GM23248 (cell line): ENCODE measurements around the gene OR2T11. TPM values are rescaled to one million over a fixed set of nuclear protein-coding genes. Genes with fewer than 3 reads are reported as not detected.
A peak's percentile ranks its signal among the peaks of the same experiment; 100 is the strongest.

Experiments used
- DNase-seq: peaks from one replicate; pipeline ENCODE4 v3.0.0-alpha.2; 2015
- H2AFZ ChIP-seq: fragments of 200-600 bp; sonication (generic); 2 replicates; pipeline ENCODE4 v1.6.1; 2016; ENCODE audit warnings: antibody characterized with exemption
- H3F3A ChIP-seq: fragments of 200-600 bp; sonication (generic); 2 replicates; pipeline ENCODE4 v1.6.1; 2016; ENCODE audit warnings: mild to moderate bottlenecking, antibody characterized with exemption, mixed run types; ENCODE audit not compliant: insufficient read depth
- H3K27ac ChIP-seq: fragments of 200-600 bp; sonication (generic); 2 replicates; pipeline ENCODE4 v1.5.1; 2016; ENCODE audit warnings: mild to moderate bottlenecking
- H3K27me3 ChIP-seq: fragments of 200-600 bp; sonication (generic); replicated peaks from 2 replicates; pipeline ENCODE4 v1.6.1; 2016; ENCODE audit warnings: mild to moderate bottlenecking; ENCODE audit not compliant: insufficient read depth
- H3K36me3 ChIP-seq: fragments of 200-600 bp; sonication (generic); 2 replicates; pipeline ENCODE4 v1.6.1; 2016; ENCODE audit warnings: low read depth, mild to moderate bottlenecking
- H3K4me1 ChIP-seq: fragments of 200-600 bp; sonication (generic); 2 replicates; pipeline ENCODE4 v1.6.1; 2016; ENCODE audit warnings: mild to moderate bottlenecking; ENCODE audit not compliant: insufficient read depth
- H3K4me2 ChIP-seq: fragments of 200-600 bp; sonication (generic); one replicate; pipeline ENCODE4 v1.6.1; 2016; ENCODE audit warnings: mild to moderate bottlenecking; ENCODE audit not compliant: unreplicated experiment
- H3K4me3 ChIP-seq: fragments of 200-600 bp; sonication (generic); 2 replicates; pipeline ENCODE4 v1.5.1; 2016; ENCODE audit warnings: mild to moderate bottlenecking
- H3K79me2 ChIP-seq: fragments of 200-600 bp; sonication (generic); 2 replicates; pipeline ENCODE4 v1.6.1; 2016; ENCODE audit warnings: mild to moderate bottlenecking; ENCODE audit not compliant: insufficient read depth
- H3K9ac ChIP-seq: fragments of 200-600 bp; sonication (generic); 2 replicates; pipeline ENCODE4 v1.6.1; 2016; ENCODE audit warnings: mild to moderate bottlenecking
- H3K9me2 ChIP-seq: fragments of 200-600 bp; sonication (generic); 2 replicates; pipeline ENCODE4 v1.6.1; 2016; ENCODE audit warnings: mixed run types, mild to moderate bottlenecking, moderate library complexity; ENCODE audit not compliant: insufficient read depth
- H3K9me3 ChIP-seq: fragments of 200-600 bp; sonication (generic); one replicate; pipeline ENCODE4 v1.6.1; 2017; ENCODE audit warnings: low read depth
- H4K20me1 ChIP-seq: fragments of 200-600 bp; sonication (generic); 2 replicates; pipeline ENCODE4 v1.6.0; 2016; ENCODE audit not compliant: insufficient read depth
- EZH2 ChIP-seq: fragments of 200-600 bp; sonication (generic); IDR thresholded peaks from 2 replicates; pipeline ENCODE4 v1.6.1; 2018; ENCODE audit warnings: antibody characterized with exemption, mild to moderate bottlenecking; ENCODE audit not compliant: insufficient read depth, poor library complexity, severe bottlenecking
- EZH2phosphoT487 ChIP-seq: fragments of 200-600 bp; sonication (generic); IDR thresholded peaks from 2 replicates; pipeline ENCODE4 v1.6.1; 2018; ENCODE audit warnings: antibody characterized with exemption, moderate library complexity, mild to moderate bottlenecking, low read depth; ENCODE audit not compliant: insufficient read depth
- whole genome bisulfite sequencing, 2 experiments: methylation state at CpG; one replicate each; pipeline ENCODE4 v1.1.6; 2015 to 2017; ENCODE audit warnings: low lambda C conversion rate in 2 of 2, low coverage in 1 of 2; ENCODE audit errors: missing lambda C conversion rate in 2 of 2; 5-methylcytosine and 5-hydroxymethylcytosine counted together
- in situ Hi-C: fragments of 300-500 bp; cut with MboI; formaldehyde crosslinking; loops from 2 replicates; pipeline ENCODE4 v1.15.0; 2020
- polyA plus RNA-seq: library from polyadenylated mRNA; unstranded; fragments of >200 nt; fragmentation: Nextera tagmentation; extraction: Ambion mirVana; gene quantifications from 2 replicates; pipeline ENCODE4 v1.2.1, GENCODE V29; 2016
- total RNA-seq: library from RNA; depleted of rRNA; stranded (reverse); fragments of >200 nt; shearing (Covaris generic); gene quantifications from 2 replicates; pipeline ENCODE4 v1.2.3, GENCODE V29; 2014

The OR2T11 gene
- total and polyA plus RNA-seq, 2 experiments from 2014 or later, result not detected

DNA sequence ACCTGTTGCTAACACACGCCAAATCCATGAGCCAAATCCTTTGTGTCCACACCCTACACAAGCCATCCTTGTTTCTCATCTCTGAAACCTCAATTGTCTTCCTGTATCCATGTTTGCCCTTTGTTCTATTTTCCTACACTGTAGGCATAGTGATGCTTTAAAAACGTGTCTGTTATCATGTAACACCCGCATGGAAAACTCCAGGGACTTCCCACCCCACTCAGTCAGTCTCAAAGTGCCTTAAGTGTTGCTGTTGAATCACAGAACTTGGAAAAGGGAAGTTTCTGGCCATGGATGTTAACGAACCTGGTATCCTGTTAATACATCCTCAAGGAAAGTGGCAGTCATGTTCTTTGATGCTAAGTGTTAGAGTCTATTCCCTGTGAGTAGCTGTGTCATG is 9.7 kb downstream of the OR2T11 start:
- H3K36me3 ChIP-seq, result no peaks in the 10 kb centered on the region
- H3K27ac ChIP-seq, result no peak overlapping the region
- H3K4me2 ChIP-seq, result no peak overlapping the region
- 17 to 22% methylated on average over 4 of the region's 4 CpGs for WGBS, 2 experiments
- H3F3A ChIP-seq, result no peaks in the 10 kb centered on the region
- no peaks in the 10 kb centered on the region for H3K79me2 ChIP-seq
- no peaks in the 10 kb centered on the region for H3K9me2 ChIP-seq
- no peaks in the 10 kb centered on the region for H4K20me1 ChIP-seq
- no peaks in the 10 kb centered on the region for H3K27me3 ChIP-seq
- no peak for TF ChIP-seq EZH2phosphoT487
- no peak for TF ChIP-seq EZH2
- no peak overlapping the region for H3K9ac ChIP-seq
- no peak overlapping the region for H3K4me3 ChIP-seq
- no peaks in the 10 kb centered on the region for H3K4me1 ChIP-seq
- H3K9me3 ChIP-seq, result no peaks in the 10 kb centered on the region
- H2AFZ ChIP-seq, result no peak overlapping the region
- in situ Hi-C loops, result no loop called here
- DNase-seq, result no peak

- H3F3A ChIP-seq, result no peaks in the 10 kb centered on the region
- H3K79me2 ChIP-seq, result no peaks in the 10 kb centered on the region
- H3K4me1 ChIP-seq, result no peaks in the 10 kb centered on the region
- H3K4me3 ChIP-seq, result no peak overlapping the region
- no peaks in the 10 kb centered on the region for H3K36me3 ChIP-seq
- no peak overlapping the region for H3K9ac ChIP-seq
- no peak for TF ChIP-seq EZH2
- TF ChIP-seq EZH2phosphoT487, result no peak
- no peak overlapping the region for H3K4me2 ChIP-seq
- H3K27ac ChIP-seq, result no peak overlapping the region
- no peak overlapping the region for H2AFZ ChIP-seq
- no peaks in the 10 kb centered on the region for H4K20me1 ChIP-seq
- 48 to 55% methylated on average over 4 of the region's 4 CpGs for WGBS, 2 experiments
- H3K9me3 ChIP-seq, result no peaks in the 10 kb centered on the region
- no peaks in the 10 kb centered on the region for H3K9me2 ChIP-seq
- DNase-seq, result peak; percentile 63
- in situ Hi-C loops, result no loop called here
- no peaks in the 10 kb centered on the region for H3K27me3 ChIP-seq
Observed at GRCh38 chr1:248622570-248623001, 12.3 kb downstream of the OR2T11 start.

GRCh38 chr1:248621770-248622169 is 13.1 kb downstream of the OR2T11 start:
- Histone ChIP-seq H3K79me2 (no peaks in the 10 kb centered on the region), H3F3A (no peaks in the 10 kb centered on the region), H3K36me3 (no peaks in the 10 kb centered on the region), H3K4me3 (no peak overlapping the region), H3K9me3 (no peaks in the 10 kb centered on the region), H3K27ac (no peak overlapping the region), H3K4me2 (no peak overlapping the region), H3K9me2 (no peaks in the 10 kb centered on the region), H2AFZ (no peak overlapping the region), H3K27me3 (no peaks in the 10 kb centered on the region), H3K9ac (no peak overlapping the region), H4K20me1 (no peaks in the 10 kb centered on the region), H3K4me1 (no peaks in the 10 kb centered on the region)
- no peak for DNase-seq
- in situ Hi-C loops, result no loop called here
- WGBS, 2 experiments, result 41 to 49% methylated on average over 7 of the region's 7 CpGs
- TF ChIP-seq EZH2, result no peak
- TF ChIP-seq EZH2phosphoT487, result no peak

DNA sequence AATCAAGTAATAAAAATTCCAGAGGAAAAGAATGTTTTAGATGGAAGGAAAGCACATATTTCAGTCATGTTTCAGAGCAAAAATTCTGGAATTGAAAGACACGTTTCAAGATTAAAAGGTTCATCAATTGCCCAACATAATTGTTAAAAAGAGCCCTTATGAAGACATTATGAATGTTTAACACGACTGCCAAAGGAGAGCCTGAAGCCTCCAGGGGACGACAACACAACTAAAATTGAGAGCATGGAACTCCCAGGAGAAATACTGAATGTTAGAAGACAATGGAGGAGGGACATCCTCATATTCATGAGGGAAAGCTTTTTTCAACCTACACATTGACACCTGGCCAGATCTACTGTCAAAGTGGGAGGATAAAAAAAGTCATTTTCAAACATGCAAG is 16.0 kb downstream of the OR2T11 start:
- 2% methylated on average over 3 of the region's 3 CpGs for WGBS, 2 experiments
- TF ChIP-seq EZH2 (no peak), EZH2phosphoT487 (no peak)
- Histone ChIP-seq H3K9ac (no peak overlapping the region), H3K9me2 (no peaks in the 10 kb centered on the region), H3F3A (no peaks in the 10 kb centered on the region), H3K4me2 (no peak overlapping the region), H3K36me3 (no peaks in the 10 kb centered on the region), H3K27me3 (no peaks in the 10 kb centered on the region), H4K20me1 (no peaks in the 10 kb centered on the region), H2AFZ (no peak overlapping the region), H3K9me3 (no peaks in the 10 kb centered on the region), H3K4me3 (no peak overlapping the region), H3K27ac (no peak overlapping the region), H3K4me1 (no peaks in the 10 kb centered on the region), H3K79me2 (no peaks in the 10 kb centered on the region)
- DNase-seq, result peak; percentile 76
- in situ Hi-C loops, result no loop called here

- in situ Hi-C loops, result no loop called here
- H3K4me2 ChIP-seq, result no peak overlapping the region
- no peaks in the 10 kb centered on the region for H3K79me2 ChIP-seq
- DNase-seq, result no peak
- no peak overlapping the region for H3K27ac ChIP-seq
- no peaks in the 10 kb centered on the region for H3F3A ChIP-seq
- no peaks in the 10 kb centered on the region for H3K36me3 ChIP-seq
- H3K9me3 ChIP-seq, result no peaks in the 10 kb centered on the region
- 51 to 54% methylated on average over 7 of the region's 7 CpGs for WGBS, 2 experiments
- H3K9me2 ChIP-seq, result no peaks in the 10 kb centered on the region
- no peak overlapping the region for H2AFZ ChIP-seq
- H3K9ac ChIP-seq, result no peak overlapping the region
- H3K4me1 ChIP-seq, result no peaks in the 10 kb centered on the region
- H3K4me3 ChIP-seq, result no peak overlapping the region
- TF ChIP-seq EZH2, result no peak
- no peaks in the 10 kb centered on the region for H4K20me1 ChIP-seq
- no peaks in the 10 kb centered on the region for H3K27me3 ChIP-seq
Observed at GRCh38 chr1:248618119-248618518, 16.8 kb downstream of the OR2T11 start.
